Endothelial cell of hepatic sinusoid (primary cell): ENCODE data around the gene ANKRD12.

Source experiments
- in situ Hi-C: cut with HindIII; loops from 2 replicates; pipeline ENCODE4 v1.10.0; 2017; ENCODE audit warnings: low sequenced_read_pairs

Gene ANKRD12

DNA sequence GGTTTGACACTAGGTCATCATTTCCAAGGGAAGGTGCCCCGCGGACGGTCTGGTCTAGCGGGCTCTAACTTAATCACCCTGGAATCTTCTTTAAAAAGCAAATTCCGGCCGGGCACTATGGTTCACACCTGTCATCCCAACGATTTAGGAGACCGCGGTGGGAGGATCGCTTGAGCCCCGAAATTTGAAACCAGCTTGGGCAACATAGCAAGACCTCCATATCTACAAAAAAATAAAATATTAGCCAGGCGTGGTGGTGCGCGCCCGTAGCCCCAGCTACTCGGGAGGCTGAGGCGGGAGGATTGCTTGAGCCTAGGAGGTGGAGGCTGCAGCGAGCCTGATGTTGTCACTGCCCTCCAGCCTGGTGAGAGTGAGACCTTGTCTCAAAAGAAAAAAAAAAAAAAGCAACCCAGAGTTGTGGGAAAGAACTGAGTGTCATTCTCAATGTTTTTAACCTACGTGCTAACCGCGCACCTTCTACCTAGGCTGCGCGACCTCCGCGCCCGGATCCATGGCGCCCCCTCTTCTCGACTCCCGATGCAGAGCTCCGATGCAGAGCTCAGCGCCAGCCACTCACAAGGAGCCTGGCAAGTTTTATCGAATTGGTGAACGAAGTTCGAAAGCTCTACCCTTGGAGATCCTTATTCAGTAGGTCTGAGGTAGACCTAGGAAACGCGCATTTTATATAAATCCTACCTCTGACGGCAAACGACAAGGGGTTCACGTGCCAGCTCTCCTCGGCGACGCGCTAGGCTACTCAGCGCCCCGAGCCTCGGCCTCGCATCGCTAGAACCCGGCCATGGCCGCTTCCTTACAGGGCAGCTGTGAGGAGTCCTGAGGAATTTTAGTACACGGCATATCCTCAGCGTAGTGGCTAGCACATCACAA is 197.1 kb downstream of the ANKRD12 start:
- in situ Hi-C loops, result no loop called here

DNA sequence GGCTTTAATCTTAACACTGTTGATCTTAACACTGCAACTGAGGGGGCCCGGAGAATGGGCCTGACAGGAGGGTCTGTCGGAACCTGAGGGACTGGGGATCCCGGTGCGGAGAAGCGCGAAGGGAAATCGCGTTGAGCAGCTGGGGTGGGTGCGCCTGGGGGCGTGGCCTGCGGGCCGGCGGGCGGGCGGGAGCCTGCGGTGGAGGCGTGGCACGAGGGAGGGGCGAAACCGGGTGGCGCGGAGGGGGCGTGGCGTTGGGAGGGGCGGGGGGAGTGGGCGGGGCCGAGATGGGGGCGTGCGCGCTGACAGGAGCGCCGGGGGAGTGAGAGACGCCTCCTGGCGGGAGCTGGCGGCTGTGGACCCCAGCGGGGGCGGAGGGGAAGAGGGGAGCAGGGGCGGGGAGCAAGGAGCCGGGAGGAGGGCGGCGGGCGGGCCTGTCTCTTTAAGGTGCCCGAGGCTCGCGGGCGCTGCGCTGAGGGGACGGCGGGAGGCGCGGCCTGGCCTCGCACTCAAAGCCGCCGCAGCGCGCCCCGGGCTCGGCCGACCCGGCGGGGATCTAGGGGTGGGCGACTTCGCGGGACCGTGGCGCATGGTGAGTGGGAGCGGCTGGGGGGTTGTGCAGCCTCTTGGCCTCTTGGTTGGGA is 197.9 kb downstream of the ANKRD12 start, which contains the start of gene TWSG1:
Gene TWSG1, plus strand, starts transcription at position 445 of the 644 bp plus-strand sequence. CDS start 2,457 bp downstream, outside the sequence.
- in situ Hi-C loops, result no loop called here

DNA sequence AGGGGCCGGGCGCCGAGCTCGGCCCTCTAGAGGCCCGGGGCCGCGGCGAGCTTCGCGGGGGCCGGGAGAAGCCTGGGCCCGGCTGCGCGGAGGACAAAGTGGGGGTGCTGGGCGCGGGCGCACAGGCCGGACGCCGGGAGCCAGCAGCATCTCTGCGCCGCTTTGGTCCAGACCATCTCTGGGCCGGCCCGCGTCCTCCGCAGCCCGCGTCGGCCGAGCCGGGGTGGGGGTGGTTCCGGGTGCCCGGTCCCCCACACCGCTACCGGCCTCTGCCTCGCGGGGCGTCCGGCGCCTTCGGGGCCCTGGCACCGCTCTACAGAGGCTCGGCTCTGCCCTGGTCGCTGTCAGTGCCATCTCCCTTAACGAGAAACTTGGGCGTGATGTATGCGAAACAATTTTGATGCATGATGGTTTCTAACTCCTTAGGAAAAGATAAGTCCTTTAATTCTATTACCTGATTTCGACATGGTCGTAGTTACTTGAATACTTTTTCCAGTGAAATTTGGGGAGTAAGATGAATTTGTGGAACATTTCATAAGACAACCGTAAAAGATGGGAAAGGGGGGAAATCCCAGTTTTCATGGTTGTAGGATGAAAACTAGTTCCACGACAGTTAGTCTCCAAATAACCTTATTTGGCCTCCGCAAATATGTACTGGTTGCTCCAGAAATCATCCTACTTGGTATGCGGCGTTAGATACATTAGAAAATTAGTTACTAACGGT is 198.6 kb downstream of the ANKRD12 start:
- in situ Hi-C loops, result no loop called here
